Anterior cingulate cortex (tissue), 58 donors: ENCODE data around the gene ZNF219.

Source experiments
- DNase-seq, 58 donors: peaks; one replicate each; lab custom pipeline; 2025; lab: John Stamatoyannopoulos, UW

ZNF219 gene

DNA sequence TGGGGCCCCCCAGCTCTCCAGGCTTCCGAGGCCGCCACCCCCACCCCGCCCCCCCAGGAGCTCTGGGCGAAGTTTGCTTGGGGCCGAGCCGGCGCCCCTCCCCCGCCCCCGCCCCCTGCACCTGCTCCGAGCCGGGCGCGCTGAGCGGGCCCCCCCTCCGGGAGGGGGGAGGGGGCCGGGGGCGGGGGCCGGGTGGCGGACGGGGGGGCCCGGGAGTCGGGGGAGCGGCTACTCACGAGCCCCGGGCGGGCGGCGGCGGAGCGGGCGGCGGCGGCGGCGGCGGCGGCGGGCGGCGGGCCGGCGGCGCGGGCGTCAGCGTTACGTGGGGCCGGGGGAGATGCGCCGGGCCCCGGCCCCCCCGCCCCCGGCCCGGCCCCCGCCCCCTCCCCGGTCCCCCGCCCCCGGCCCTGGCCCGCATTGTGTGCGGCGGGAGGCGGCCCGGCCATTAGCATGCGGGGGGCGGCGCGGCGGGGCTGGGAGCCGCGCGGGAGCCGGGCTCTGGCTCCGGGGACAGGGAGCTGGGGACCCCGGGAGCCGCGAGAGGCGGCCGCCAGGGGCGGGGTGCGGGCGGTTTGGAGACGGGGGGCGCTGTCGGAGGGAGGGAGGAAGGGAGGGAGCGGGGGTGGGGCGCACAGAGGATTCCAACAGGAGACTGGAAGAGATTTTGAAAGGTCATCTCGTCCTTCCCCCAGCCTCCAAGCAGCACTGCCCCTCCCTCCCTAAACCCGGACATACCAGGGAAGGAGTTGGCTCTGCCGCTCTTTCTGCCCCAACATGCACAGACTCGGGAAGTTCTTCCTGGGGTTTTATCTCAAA, at the start of gene ZNF219:
TSS of gene ZNF219 (minus strand) at position 580 of the 816 bp plus-strand sequence. CDS start 5,064 bp downstream, outside the sequence.
- peak in 46 of 58 donors; percentile 4 to 62 (median 39) for DNase-seq

DNA sequence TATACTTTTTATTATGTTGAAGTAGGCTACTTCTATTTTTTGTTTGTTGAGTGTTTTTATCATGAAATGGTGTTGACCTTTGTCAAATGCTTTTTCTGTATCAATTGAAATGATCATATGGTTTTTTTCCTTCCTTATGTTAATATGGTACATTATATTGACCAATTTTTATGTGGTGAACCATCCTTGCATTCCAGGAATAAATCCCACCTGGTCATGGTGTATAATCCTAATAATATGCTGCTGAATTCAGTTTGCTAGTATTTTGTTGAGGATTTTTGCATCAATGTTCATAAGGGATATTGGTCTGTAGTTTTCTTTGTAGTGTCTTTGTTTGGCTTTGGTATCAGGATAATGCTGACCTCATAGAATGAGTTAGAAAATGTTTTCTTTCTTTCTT, 47.0 kb upstream of the ZNF219 start:
- DNase-seq = no peak

GRCh38 chr14:21142357-21142756, 43.9 kb upstream of the ZNF219 start:
- no peak for DNase-seq

GRCh38 chr14:21136024-21136423, 37.6 kb upstream of the ZNF219 start:
- DNase-seq = no peak

- no peak for DNase-seq
These were observed 35.4 kb upstream of the ZNF219 start for GRCh38 chr14:21133901-21134300.

- no peak for DNase-seq
These were observed 25.0 kb upstream of the ZNF219 start for GRCh38 chr14:21123429-21123828.

- DNase-seq = no peak
These were observed 22.7 kb upstream of the ZNF219 start for GRCh38 chr14:21121122-21121521.

DNA sequence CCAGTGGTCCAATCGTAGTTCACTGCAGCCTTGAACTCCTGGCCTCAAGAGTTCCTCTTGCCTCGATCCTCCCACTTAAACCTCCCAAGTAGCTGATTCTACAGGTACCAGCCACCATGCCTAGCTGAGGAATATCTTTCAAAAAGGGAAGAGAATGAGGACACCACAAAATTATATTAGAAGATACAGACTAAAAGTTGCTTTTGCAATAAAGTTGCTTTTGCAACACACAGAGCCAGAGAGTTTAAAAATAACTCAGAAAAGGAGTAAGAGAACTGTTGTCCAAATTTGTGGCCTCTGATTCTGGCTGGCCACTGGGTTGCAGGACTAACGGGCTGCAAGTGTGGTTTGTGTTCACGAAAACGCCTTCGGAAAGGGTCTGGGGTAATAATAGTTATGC, 22.2 kb upstream of the ZNF219 start:
- no peak for DNase-seq

- DNase-seq = no peak
These were observed 20.5 kb upstream of the ZNF219 start for GRCh38 chr14:21118933-21119332.

- no peak for DNase-seq
These were observed 14.9 kb upstream of the ZNF219 start for GRCh38 chr14:21113369-21113768.

GRCh38 chr14:21112255-21112654, 13.8 kb upstream of the ZNF219 start:
- DNase-seq = no peak

DNA sequence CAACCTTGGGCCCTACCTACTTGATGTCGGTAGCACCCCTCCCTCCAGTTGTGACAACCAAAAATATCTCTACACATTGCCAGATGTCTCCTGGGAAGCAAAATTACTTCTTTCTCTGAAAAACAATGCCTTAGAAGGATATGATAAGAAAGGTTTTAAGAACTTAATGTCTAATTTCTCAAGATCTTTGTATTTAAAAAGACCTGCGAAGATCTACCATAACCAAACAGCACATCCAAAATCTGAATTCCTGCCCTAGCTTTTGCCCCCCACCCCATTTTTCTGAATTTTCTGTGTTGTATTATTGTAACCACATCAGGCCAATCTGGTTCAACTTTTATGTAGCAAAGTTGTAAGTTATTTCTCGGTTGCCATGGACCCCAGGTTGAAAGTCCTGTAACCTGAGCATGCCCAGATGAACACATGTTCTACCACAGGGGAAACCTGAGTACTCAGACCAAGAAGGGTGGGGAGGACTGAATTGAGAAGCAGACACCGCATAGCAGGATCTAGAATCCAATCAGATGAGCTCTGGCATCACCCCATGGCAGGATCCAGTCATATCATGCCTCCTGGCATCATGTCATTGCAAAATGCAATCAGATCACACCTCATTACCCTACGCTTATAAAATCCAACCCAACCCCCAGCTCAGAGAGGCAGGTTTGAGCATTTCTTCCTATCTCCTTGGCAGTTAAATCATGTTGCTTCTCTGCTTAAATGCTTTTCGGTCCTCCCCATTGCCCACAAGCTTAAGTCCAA, 11.1 kb upstream of the ZNF219 start:
- DNase-seq = no peak

DNA sequence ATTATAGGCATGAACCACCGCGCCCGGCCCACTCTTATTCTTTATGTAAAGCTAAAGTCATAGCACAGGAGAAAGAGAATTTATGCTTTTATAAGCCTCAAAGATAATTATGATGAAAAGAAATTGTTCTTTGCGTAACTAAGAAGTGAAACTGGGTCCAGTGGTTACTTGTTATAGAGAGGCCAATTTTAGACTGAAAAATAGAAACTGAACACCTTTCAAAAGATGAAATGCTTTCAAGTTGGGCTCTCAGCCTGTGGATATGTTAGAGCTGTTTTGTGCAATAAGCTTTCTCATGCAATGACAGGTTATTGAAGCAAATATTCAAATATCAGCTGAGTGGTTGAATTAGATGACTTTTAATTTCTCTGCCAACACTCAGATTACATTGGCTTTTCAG, 10.3 kb upstream of the ZNF219 start:
- no peak for DNase-seq

DNA sequence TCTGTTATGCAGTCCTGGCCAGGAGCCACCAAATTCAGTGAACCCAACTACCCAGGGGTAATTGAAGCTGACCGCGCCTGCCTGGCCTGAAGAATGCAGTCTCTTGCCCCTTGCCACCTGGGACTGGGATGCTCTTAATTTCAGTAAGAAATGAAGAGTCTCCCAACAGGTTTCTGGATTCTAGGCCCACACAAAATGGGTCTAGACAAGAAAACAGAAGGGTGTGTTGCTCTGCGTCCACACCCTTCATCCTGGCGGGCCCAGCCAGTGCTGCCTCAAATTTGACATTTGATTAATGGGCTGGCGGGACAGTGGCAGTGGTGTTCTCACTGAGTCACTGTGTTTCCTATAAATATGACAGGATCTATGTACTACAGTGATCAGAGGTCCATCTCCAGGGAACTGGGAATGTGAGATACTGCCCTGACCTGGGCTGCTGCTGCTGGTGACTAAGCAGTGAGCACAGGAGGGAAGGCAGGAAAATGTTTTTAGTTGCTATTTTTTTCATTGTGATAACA, 8.9 kb upstream of the ZNF219 start:
- DNase-seq = peak in 1 of 58 donors; percentile 55

DNA sequence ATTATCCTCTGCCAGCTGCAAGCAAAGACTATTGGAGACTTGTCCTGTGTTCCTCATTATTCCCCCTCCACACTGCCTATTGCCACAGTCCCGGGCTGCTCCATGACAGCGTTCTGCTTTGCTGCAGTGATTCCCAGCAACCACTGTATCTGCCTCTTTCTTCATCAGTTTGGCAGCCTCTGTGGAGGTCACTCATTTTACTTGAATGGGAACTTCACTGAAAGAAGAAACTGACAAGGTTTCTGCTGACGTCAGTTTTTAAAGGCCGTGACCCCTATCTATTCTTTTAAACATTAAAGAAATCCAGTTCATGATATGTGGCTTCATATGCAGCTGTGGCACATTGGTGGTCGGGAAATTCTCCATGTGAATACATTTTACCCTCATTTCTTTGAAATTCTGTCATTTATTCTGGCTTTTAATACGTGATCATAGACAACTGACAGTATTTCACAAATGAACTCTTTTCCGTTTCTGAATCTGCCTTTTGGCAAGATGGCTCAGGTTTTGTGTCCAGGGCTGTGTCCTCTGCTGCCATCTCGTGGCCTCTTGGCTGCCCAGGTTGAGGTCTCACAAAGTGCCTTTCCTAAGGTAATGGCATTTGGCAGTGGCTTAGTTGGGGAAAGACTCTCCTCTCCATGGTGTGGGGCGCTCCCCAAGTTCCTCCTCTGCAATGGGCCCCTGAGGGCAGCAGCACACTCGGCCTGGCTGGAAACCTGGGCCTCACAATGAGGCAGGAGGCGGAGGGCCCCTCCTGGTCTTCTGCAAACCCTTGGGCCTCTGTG, 8.2 kb upstream of the ZNF219 start:
- peak in 54 of 58 donors; percentile 12 to 86 (median 58) for DNase-seq

DNA sequence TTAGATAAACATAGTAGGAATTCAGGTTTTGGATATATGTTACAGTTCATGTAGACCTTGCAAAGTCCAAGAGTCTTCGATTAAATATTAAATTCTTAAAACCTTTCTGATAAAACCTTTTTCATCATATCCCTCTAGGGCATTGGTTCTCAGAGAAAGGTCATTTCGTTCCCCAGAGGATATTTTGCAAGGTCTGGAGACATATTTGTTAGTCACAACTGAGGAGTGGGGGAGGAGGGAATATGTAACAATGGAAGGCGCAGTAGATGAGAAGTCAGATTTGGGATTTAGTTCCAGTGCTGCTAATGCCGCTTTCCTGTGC, 7.7 kb upstream of the ZNF219 start:
- no peak for DNase-seq

DNA sequence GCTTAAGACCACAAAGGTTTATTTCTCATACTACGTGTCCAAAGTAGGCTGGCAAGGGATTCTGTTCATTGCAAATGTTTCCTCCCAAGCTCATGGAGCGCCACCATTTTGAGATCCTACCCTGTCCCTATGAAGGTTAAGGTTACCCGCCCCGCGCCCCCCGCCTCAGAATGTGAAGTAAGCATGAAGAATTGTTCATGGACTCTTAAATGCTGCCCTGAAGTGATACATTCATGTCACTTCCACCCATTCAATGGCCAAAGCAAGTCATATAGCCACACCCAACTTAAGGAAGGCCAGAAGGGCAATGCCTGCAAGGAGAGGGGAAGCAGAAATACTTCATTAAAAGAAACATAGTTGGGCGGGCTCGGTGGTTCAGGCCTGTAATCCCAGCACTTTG, 6.6 kb upstream of the ZNF219 start:
- no peak for DNase-seq

GRCh38 chr14:21104448-21105060, 6.1 kb upstream of the ZNF219 start:
- DNase-seq = peak in 55 of 58 donors; percentile 28 to 86 (median 73)

DNA sequence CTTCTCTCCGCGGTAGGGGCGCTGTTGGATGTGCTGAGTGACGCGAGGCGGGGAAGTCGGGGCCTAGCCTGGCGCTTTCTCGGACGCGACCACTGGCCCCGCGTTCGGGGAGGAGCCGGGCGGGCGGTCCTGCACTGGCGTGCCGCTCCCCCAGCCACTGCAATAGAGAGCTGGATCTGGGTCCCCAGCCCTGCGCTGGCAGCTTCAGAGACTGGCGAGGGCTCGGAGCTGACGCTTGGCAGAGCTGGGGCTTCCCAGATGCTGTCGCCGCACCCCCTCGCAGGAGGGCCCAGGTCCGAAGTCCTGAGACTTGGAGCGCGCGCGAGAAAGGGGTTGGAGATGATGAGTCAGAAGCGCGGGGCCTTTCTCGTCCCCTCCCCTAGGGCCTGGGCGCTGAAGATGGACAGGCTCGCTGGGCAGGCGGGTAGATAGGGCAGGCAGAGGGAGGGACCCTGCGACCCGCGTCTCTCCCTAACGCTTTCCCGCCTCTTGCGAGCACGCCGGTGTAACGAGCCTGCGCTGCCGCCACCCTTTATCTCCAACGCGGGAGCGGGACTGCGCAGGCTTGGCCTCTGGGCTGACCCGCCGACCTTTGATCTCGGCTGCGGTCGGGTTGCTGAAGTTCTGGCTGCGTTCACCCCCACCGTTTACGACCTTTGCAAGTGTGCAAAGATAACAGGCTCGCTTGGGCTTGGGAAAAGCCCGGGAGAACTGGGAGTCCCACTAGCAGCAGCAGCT, 5.4 kb upstream of the ZNF219 start:
- DNase-seq = peak; percentile 84 to 99 (median 97)

DNA sequence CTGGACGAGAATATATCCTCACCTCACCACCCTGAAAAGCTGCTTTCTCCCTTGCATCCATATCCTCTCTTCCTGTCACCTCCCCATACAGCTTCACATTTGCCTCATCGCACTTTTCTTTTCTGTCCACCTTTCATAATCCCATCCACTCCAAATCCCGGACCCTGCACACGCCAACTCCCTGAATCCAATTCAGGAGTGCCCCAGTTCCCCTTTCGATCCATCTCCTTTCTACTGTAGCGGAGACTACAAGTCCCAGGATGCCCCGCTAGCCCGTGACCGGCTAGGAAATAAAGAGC, 4.9 kb upstream of the ZNF219 start:
- no peak for DNase-seq
